PC-3 (cell line): Measurements from ENCODE around the gene RAB31.

Experiments
- CTCF ChIP-seq: fragments of 300-600 bp; sonication (generic); conservative IDR thresholded peaks from 2 replicates; pipeline ENCODE4 v1.5.1; 2017; ENCODE audit warnings: antibody characterized with exemption, low read depth, mild to moderate bottlenecking, low read length
- EZH2phosphoT487 ChIP-seq: fragments of 300-600 bp; sonication (generic); IDR thresholded peaks from 2 replicates; pipeline ENCODE4 v1.6.1; 2018; ENCODE audit warnings: mild to moderate bottlenecking, antibody characterized with exemption, low read length, borderline replicate concordance

GRCh38 chr18:9731380-9731779 is 23.3 kb downstream of the RAB31 start:
- TF ChIP-seq CTCF, result no peak
- TF ChIP-seq EZH2phosphoT487, result no peak
